Pancreas (tissue), 10 donors: Measurements from ENCODE around the gene CYGB. TPM values are rescaled to one million over a fixed set of nuclear protein-coding genes. Genes with fewer than 3 reads are reported as not detected.

Experiments used
- ATAC-seq, 4 donors: fragments of 200-7000 bp; cut with Tn5 transposase; one replicate each; pipeline versions ENCODE4 v1.8.0 to v1.9.1; 2020; ENCODE audit warnings: mild to moderate bottlenecking in 4 of 4, moderate library complexity in 4 of 4
- DNase-seq, 6 donors: peaks; one replicate each; pipeline ENCODE4 v3.0.0-alpha.2; 2020
- FAIRE-seq: peaks from 2 replicates; lab custom pipeline; 2012; peaks lifted over from hg19 to GRCh38; lab: Jason Lieb, UNC
- H3K27ac ChIP-seq, 4 donors: fragments of 200-600 bp; sonication (generic); 1 replicate in 3 of 4; 2 replicates in 1 of 4; pipeline versions ENCODE4 v1.5.0 to v1.8.0; 2020
- H3K27me3 ChIP-seq, 4 donors: fragments of 200-600 bp; one replicate each; pipeline ENCODE4 v1.8.0; 2021
- H3K36me3 ChIP-seq, 3 donors: fragments of 200-600 bp; sonication (generic) in 1 of 3; one replicate each; pipeline versions ENCODE4 v1.5.0 to v1.8.0; 2020 to 2021
- H3K4me1 ChIP-seq, 3 donors: fragments of 200-600 bp; one replicate each; pipeline ENCODE4 v1.8.0; 2021
- H3K4me3 ChIP-seq, 4 donors: fragments of 200-600 bp; sonication (generic) in 2 of 4; one replicate each; pipeline versions ENCODE4 v1.5.0 to v1.8.0; 2020 to 2021
- H3K9me3 ChIP-seq, 4 donors: fragments of 200-600 bp; one replicate each; pipeline ENCODE4 v1.8.0; 2021
- WGBS, 2 donors: extraction: QIAGEN DNeasy Blood & Tissue Kit; methylation state at CpG; one replicate each; pipeline ENCODE4 v1.1.7; 2013; 5-methylcytosine and 5-hydroxymethylcytosine counted together
- intact Hi-C, 3 donors: fragments of 100-400 bp; cut with DNase I; formaldehyde crosslinking; loops; one replicate each; pipeline versions ENCODE4 v1.11.1 to v1.14.2; 2022
- polyA plus RNA-seq, 2 donors: library from polyadenylated mRNA; stranded (reverse); fragments of 200-250 nt; gene quantifications; one replicate each; pipeline ENCODE4 v1.2.3, GENCODE V29; 2013
- total RNA-seq, 6 donors: library from RNA; stranded (reverse); fragmentation: NEBNext Ultra II Directional in 4 of 6; extraction: Animal tissue kit (Norgen Biotek cat#: 25700) in 4 of 6; gene quantifications; one replicate each; pipeline versions ENCODE4 v1.2.1 to v1.2.4, GENCODE V29; 2021 to 2023
- TF ChIP-seq, protein P1 (sequence below), 4 donors: fragments of 200-600 bp; sonication (generic) in 3 of 4; IDR thresholded peaks; one replicate each; pipeline versions ENCODE4 v1.5.0 to v1.8.0; 2021; ENCODE audit warnings: antibody characterized with exemption in 4 of 4
- donor health status: healthy with polysubstance abuse.
- donor health status: DM: no; HTN: no; CAD: no; lungs with moderate emphysema.
- donor health status: DM: no; HTN: no; CAD: no.
- donor health status: control.
- donor health status: control.
- donor health status: Bipolar disorder and iron deficiency.
- donor health status: DM: yes; HTN: yes; CAD: no.
- donor health status: DM: no; HTN: no; CAD: no.
- donor health status: DM: no; HTN: no; CAD: no.
- donor health status: DM: yes; HTN: yes; CAD: no.

The CYGB gene
- total RNA-seq, result 10 to 100 TPM in 1 of 6 donors, 1 to 10 TPM in 5; 2.6 to 15.7 (median 6.5) TPM
- 10 to 100 TPM in 1 of 2 donors, 1 to 10 TPM in 1; 9.8 to 10.3 TPM for polyA plus RNA-seq

DNA sequence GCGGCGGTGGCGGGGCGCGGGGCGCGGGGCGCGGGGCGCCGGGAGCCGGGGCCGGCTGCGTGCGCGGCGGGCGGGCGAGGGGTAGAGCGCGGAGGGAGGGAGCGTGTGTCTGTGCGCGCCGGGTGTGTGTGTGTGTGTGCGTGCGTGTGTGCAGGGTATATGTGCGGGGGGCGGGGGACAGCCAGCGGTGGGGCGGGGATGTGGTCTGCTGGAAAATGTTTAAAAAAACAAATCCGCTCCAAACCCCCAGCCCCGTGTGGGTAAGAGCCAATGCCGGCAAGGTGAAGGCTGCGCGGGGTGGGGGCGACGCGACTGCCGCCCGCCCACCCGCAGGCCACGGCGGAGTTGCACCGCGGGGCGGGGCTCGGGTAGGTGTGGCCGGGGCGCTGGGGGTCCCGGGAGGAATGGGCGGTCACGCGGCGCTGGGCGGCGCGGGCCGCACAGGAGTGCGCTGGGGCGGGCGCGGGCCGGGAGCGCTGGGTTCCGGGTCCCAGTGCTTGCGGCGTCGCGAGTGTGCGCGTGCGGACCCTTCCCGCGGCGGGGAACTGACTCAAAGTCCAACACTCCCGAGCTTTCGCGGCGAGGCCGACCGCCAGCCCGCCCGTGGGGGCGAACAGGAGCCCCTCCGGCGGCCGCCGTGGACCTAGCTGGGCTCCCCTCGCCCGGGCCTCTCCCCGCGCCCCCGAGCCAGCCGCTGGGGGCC, at the start of gene CYGB:
Gene CYGB, minus strand, starts transcription at position 132 of the 703 bp plus-strand sequence. CDS start 167 bp downstream, outside the sequence.
- WGBS, 2 donors, result 6% methylated on average over 30 to 95 of the region's 95 CpGs
- DNase-seq, result peak in 1 of 6 donors; percentile 68
- Histone ChIP-seq H3K4me3 (peak within 1 kb of the TSS in 3 of 4 donors; percentile 5 to 39 (median 33)), H3K27ac (no peak within 1 kb of the TSS), H3K9me3 (no peaks in the 10 kb centered on the region), H3K27me3 (no peaks in the 10 kb centered on the region), H3K36me3 (no peaks in the 10 kb centered on the region), H3K4me1 (peaks cover 0 to 3% (median 3%) of the 10 kb centered on the region in 3 donors)
- intact Hi-C loops, result loop anchor here in 1 of 3 donors (10.0 kb wide), 1 partner anchor 167 kb away; no protein-coding TSS in a partner anchor
- ATAC-seq, result no peak
- no peak for FAIRE-seq
- TF ChIP-seq, protein P1, sequence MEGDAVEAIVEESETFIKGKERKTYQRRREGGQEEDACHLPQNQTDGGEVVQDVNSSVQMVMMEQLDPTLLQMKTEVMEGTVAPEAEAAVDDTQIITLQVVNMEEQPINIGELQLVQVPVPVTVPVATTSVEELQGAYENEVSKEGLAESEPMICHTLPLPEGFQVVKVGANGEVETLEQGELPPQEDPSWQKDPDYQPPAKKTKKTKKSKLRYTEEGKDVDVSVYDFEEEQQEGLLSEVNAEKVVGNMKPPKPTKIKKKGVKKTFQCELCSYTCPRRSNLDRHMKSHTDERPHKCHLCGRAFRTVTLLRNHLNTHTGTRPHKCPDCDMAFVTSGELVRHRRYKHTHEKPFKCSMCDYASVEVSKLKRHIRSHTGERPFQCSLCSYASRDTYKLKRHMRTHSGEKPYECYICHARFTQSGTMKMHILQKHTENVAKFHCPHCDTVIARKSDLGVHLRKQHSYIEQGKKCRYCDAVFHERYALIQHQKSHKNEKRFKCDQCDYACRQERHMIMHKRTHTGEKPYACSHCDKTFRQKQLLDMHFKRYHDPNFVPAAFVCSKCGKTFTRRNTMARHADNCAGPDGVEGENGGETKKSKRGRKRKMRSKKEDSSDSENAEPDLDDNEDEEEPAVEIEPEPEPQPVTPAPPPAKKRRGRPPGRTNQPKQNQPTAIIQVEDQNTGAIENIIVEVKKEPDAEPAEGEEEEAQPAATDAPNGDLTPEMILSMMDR (IDR thresholded peaks at IDR 0.05), result no peak

DNA sequence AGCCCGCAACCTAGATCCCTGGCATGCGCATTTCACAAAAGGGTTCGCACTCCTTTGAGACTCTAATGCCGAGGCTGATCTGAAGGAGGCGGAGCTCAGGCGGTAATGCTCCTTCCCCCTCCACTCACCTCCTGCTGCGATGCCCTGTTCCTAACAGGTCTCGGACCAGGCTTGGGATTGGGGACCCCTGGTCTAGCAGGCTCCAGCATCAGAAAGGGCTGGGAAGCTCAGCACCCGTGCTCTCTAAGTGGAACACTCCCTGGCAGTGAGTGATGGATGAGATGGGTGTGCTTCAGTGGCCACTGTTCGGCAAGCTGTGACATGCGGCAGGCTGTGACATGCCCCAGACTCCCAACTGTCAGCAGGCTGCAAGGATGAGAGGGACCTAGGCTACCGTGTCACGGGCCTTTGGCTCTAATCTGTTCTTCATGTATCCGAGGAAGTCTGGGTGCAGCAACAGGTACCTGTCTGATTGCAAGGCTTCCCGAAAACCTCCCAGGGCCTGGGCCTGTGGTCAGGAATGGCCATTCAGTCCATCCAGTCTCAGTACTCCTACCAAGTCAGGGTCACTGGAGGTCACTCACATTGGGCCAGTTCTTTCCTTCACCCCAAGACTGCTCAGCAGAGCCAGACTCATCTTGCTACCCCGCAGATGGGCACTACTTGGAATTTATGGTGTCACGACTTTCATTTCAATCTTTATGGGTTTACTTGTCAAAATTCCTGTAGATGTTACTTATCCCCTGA, 49.4 kb upstream of the CYGB start:
- DNase-seq (no peak), ATAC-seq (no peak), FAIRE-seq (no peak)
- Histone ChIP-seq H3K27me3 (no peaks in the 10 kb centered on the region), H3K4me3 (no peak overlapping the region), H3K27ac (no peak overlapping the region), H3K9me3 (no peaks in the 10 kb centered on the region), H3K36me3 (no peaks in the 10 kb centered on the region), H3K4me1 (no peaks in the 10 kb centered on the region)
- WGBS, 2 donors, result 41 to 43% methylated on average over 16 to 17 of the region's 17 CpGs
- intact Hi-C loops, result no loop called here
- TF ChIP-seq, protein P1 (IDR thresholded peaks at IDR 0.05), result no peak

DNA sequence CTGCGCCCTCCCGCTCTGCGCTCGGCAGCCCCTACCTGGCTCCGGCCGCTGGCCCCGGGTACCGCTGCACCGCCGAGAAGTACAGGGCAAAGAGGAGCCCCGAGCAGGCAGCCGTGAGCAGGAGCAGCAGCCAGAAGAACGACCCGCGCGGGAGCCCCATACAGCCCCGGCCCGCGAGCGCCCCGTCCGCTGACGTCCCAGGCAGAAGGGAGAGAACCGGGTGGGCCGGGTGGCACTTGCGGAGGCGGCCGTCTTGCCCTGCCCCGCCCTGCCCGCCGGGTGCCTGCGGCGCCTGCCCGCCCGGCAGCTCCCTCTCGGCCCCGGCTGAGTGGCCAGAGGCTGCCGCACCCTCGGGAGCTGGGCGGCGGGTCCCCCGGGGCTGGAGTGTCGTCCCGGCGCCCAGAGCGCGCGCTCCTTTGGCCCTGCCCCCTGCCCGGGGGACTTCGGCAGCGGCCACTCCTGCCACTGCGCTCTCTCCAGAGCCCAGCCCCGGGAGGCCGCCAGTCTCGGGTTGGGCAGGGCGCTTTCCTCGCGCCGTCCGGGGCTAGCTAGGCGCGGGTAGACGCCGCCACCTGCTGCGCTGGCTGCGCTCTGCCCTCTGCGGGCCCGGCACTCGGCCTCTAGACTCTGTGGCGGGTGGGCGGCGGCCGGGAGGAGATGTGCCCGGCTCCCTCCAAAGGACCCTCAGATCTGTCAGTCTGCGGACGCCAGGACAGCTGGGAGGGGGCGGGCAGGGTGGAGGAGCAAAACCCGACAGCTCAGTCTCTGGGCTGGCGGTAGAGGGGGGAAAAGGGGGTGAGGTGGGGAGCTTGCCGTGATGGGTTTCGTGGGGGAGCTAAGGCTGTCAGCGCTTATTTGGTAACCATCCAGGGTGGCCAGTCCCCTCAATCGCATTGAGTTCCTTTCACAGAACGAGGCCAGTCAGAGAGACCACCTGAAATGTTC, 48.4 kb upstream of the CYGB start, which contains the start of gene ST6GALNAC2:
Gene ST6GALNAC2, minus strand, starts transcription at position 212 of the 945 bp plus-strand sequence. Its CDS starts 52 bp downstream, at position 160.
- H3K27me3 ChIP-seq, result no peaks in the 10 kb centered on the region
- intact Hi-C loops, result no loop called here
- peak within 1 kb of the TSS; percentile 63 to 77 (median 68) for H3K27ac ChIP-seq
- peak; percentile 89 to 93 (median 91) for ATAC-seq
- WGBS, 2 donors, result 1% methylated on average over 50 to 84 of the region's 84 CpGs
- no peaks in the 10 kb centered on the region for H3K9me3 ChIP-seq
- DNase-seq, result peak; percentile 65 to 91 (median 78)
- no peak for FAIRE-seq
- no peaks in the 10 kb centered on the region for H3K4me1 ChIP-seq
- no peaks in the 10 kb centered on the region for H3K36me3 ChIP-seq
- TF ChIP-seq, protein P1 (IDR thresholded peaks at IDR 0.05), result peak in 1 of 4 donors; percentile 30
- H3K4me3 ChIP-seq, result peak within 1 kb of the TSS; percentile 31 to 67 (median 42)

DNA sequence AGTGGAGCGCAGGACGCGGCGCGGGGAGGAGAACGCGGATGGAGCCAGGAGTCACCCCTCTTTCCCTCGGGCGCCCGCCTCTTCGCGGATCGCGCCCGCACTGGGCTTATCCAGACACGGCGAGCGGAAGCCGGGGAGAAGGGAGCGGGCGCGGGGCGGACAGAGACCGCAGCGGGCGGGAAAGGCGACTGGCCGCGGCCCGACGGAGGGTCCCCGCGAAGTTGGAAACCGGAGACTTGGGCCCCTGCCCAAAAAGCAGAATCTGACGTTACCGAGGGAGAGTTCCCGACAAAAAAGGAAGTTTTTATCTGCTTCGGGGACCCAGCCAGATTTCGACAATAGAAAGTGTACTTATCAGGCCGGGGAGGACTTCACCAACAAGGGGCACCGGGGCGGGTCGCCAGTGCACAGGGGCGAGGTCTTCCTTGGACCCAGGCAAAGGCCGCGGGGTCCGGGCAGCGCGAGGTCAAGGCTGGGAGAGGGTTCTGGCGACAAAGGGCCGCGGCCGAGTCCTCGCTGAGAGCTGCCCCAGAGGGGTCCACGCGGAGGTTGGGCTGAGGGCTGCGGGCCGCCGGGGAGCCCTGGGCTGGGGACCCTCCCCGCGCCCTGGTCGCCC, 47.6 kb upstream of the CYGB start:
- Histone ChIP-seq H3K27ac (peak overlapping the region; percentile 63 to 77 (median 68)), H3K36me3 (no peaks in the 10 kb centered on the region), H3K4me3 (peak overlapping the region; percentile 31 to 67 (median 42)), H3K9me3 (no peaks in the 10 kb centered on the region), H3K4me1 (no peaks in the 10 kb centered on the region), H3K27me3 (no peaks in the 10 kb centered on the region)
- intact Hi-C loops, result no loop called here
- FAIRE-seq, result no peak
- TF ChIP-seq, protein P1 (IDR thresholded peaks at IDR 0.05), result no peak
- WGBS, 2 donors, result 0 to 1% methylated on average over 52 to 62 of the region's 62 CpGs
- peak; percentile 30 to 68 (median 56) for ATAC-seq
- DNase-seq, result peak in 1 of 6 donors; percentile 79
